Naive thymus-derived CD4-positive, alpha-beta T cell (primary cell): ENCODE results near the gene CIAO2B. TPM values are rescaled to one million over a fixed set of nuclear protein-coding genes. Genes with fewer than 3 reads are reported as not detected.
A peak's percentile ranks its signal among the peaks of the same experiment; 100 is the strongest.
"Not testable (repeated sequence)": the region's sequence is repeated elsewhere in the genome, so short reads cannot be mapped to it uniquely, and the experiment has no call there.

Source experiments
- ATAC-seq: fragments of 150-1000 bp; cut with Tn5 transposase; 2 replicates; pipeline ENCODE4 v1.10.0; 2021; ENCODE audit warnings: mild to moderate bottlenecking, moderate library complexity
- CTCF ChIA-PET: fragments of 350-600 bp; sonication (Branson Sonifier 250); formaldehyde crosslinking; loops from one replicate; lab custom pipeline; 2021; ENCODE audit warnings: antibody characterized with exemption; lab: Charles Lee
- POLR2A ChIA-PET: fragments of 350-600 bp; sonication (Branson Sonifier 250); formaldehyde crosslinking; loops from one replicate; lab custom pipeline; 2021; ENCODE audit warnings: antibody characterized with exemption, inconsistent platforms; lab: Charles Lee
- DNase-seq, 9 donors: peaks; one replicate each; pipeline versions ENCODE4 v3.0.0 to v3.0.0-alpha.2; 2020 to 2022; ENCODE audit warnings: mixed read lengths in 1 of 9
- H3K27ac ChIP-seq: one replicate; pipeline ENCODE4 v1.7.0; 2013; ENCODE audit warnings: mild to moderate bottlenecking, low read depth, low read length, moderate library complexity
- H3K27me3 ChIP-seq, 2 donors: one replicate each; pipeline ENCODE4 v1.7.0; 2013; ENCODE audit warnings: low read length in 2 of 2, mild to moderate bottlenecking in 2 of 2, moderate library complexity in 2 of 2; ENCODE audit not compliant: control insufficient read depth in 2 of 2, insufficient read depth in 2 of 2
- H3K36me3 ChIP-seq, 3 experiments: 1 replicate in 2 of 3; 2 replicates in 1 of 3; pipeline ENCODE4 v1.7.0; 2013; ENCODE audit warnings: low read length in 3 of 3, mild to moderate bottlenecking in 3 of 3, moderate library complexity in 1 of 3; ENCODE audit not compliant: insufficient read depth in 3 of 3, control insufficient read depth in 2 of 3
- H3K4me1 ChIP-seq, 2 donors: one replicate each; pipeline ENCODE4 v1.7.0; 2013; ENCODE audit warnings: low read length in 2 of 2, mild to moderate bottlenecking in 2 of 2, moderate library complexity in 1 of 2; ENCODE audit not compliant: control insufficient read depth in 2 of 2, insufficient read depth in 2 of 2
- H3K4me3 ChIP-seq: 2 replicates; pipeline ENCODE4 v1.7.0; 2013; ENCODE audit warnings: mild to moderate bottlenecking, low read length
- H3K9me3 ChIP-seq, 3 experiments: 1 replicate in 2 of 3; 2 replicates in 1 of 3; pipeline ENCODE4 v1.7.0; 2013; ENCODE audit warnings: low read length in 3 of 3; ENCODE audit not compliant: control insufficient read depth in 2 of 3
- H3K27ac Mint-ChIP-seq, 9 donors: one replicate each; pipeline ENCODE4 v1.8.0; 2020 to 2022; ENCODE audit warnings: mixed read lengths in 9 of 9, mild to moderate bottlenecking in 8 of 9, moderate library complexity in 5 of 9, inconsistent platforms in 2 of 9
- H3K27me3 Mint-ChIP-seq, 5 donors: one replicate each; pipeline ENCODE4 v1.8.0; 2021 to 2022; ENCODE audit warnings: mixed read lengths in 5 of 5, mild to moderate bottlenecking in 1 of 5
- H3K36me3 Mint-ChIP-seq, 5 donors: one replicate each; pipeline ENCODE4 v1.8.0; 2020 to 2022; ENCODE audit warnings: mixed read lengths in 5 of 5, mild to moderate bottlenecking in 3 of 5, inconsistent platforms in 1 of 5
- H3K4me1 Mint-ChIP-seq, 7 donors: one replicate each; pipeline ENCODE4 v1.8.0; 2020 to 2022; ENCODE audit warnings: mixed read lengths in 7 of 7, mild to moderate bottlenecking in 3 of 7, inconsistent platforms in 1 of 7
- H3K4me3 Mint-ChIP-seq, 10 donors: one replicate each; pipeline ENCODE4 v1.8.0; 2020 to 2022; ENCODE audit warnings: mild to moderate bottlenecking in 10 of 10, mixed read lengths in 10 of 10, moderate library complexity in 6 of 10, inconsistent platforms in 2 of 10
- H3K9me3 Mint-ChIP-seq, 11 donors: one replicate each; pipeline ENCODE4 v1.8.0; 2020 to 2022; ENCODE audit warnings: mixed read lengths in 11 of 11, mild to moderate bottlenecking in 4 of 11, inconsistent platforms in 1 of 11, moderate library complexity in 1 of 11
- intact Hi-C, 2 donors: fragments of 100-400 bp; cut with micrococcal nuclease; formaldehyde crosslinking; loops; one replicate each; pipeline ENCODE4 v1.15.1; 2023
- polyA plus RNA-seq, 2 donors: library from polyadenylated mRNA; unstranded; fragments of 300-500 nt; fragmentation: Illumina TruSeq; gene quantifications; one replicate each; pipeline ENCODE4 v1.2.3, GENCODE V29; 2021
- total RNA-seq, 6 experiments: library from RNA in 5 of 6; stranded (reverse) in 5 of 6; gene quantifications; 1 replicate in 5 of 6; 2 replicates in 1 of 6; pipeline ENCODE4 v1.2.3 and lab custom pipeline; 2021 to 2026

The CIAO2B gene
- total and polyA plus RNA-seq, 7 experiments from 2014 or later = 47.0 to 116 (median 61.6) TPM

- Mint-ChIP-seq H3K36me3 (peaks cover 4 to 27% (median 8%) of the 10 kb centered on the region in 5 donors), H3K27ac (peak overlapping the region in 4 of 9 donors; percentile 11 to 70 (median 60)), H3K9me3 (peaks cover 0 to 8% (median 0%) of the 10 kb centered on the region in 11 donors), H3K27me3 (no peaks in the 10 kb centered on the region), H3K4me1 (peaks cover 27 to 51% (median 42%) of the 10 kb centered on the region in 7 donors), H3K4me3 (peak overlapping the region in 6 of 10 donors; percentile 17 to 98 (median 54))
- peaks cover 0 to 54% (median 7%) of the 10 kb centered on the region in 3 experiments for H3K36me3 ChIP-seq
- CTCF ChIA-PET = no interaction called here
- POLR2A ChIA-PET = no interaction called here
- no peaks in the 10 kb centered on the region for H3K27me3 ChIP-seq
- no peak overlapping the region for H3K27ac ChIP-seq
- ATAC-seq = no peak
- H3K9me3 ChIP-seq = no peaks in the 10 kb centered on the region
- intact Hi-C loops = loop anchor here in 1 of 2 donors (10.0 kb wide), 1 partner anchor 1907 kb away; the partner anchor contains the start of gene TANGO6
- H3K4me1 ChIP-seq = peaks cover 21 to 23% of the 10 kb centered on the region in 2 donors
- H3K4me3 ChIP-seq = no peak overlapping the region
- DNase-seq = no peak
These were observed 3.6 kb upstream of the CIAO2B start for GRCh38 chr16:66937725-66938337.

GRCh38 chr16:66936889-66937554 is 2.8 kb upstream of the CIAO2B start:
- Histone ChIP-seq H3K4me3 (no peak overlapping the region), H3K4me1 (peaks cover 24 to 31% of the 10 kb centered on the region in 2 donors), H3K27me3 (no peaks in the 10 kb centered on the region), H3K27ac (peak overlapping the region; percentile 97), H3K36me3 (peaks cover 0 to 51% (median 7%) of the 10 kb centered on the region in 3 experiments), H3K9me3 (no peaks in the 10 kb centered on the region)
- CTCF ChIA-PET = interaction anchor here (1.0 kb wide), 1 partner anchor 64 kb away, joined by 3 read pairs; no protein-coding TSS in a partner anchor
- Mint-ChIP-seq H3K4me3 (peak overlapping the region; percentile 12 to 99 (median 97)), H3K9me3 (peaks cover 0 to 8% (median 0%) of the 10 kb centered on the region in 11 donors), H3K36me3 (peaks cover under 1 to 23% (median 6%) of the 10 kb centered on the region in 5 donors), H3K27ac (peak overlapping the region; percentile 9 to 98 (median 72)), H3K4me1 (peaks cover 35 to 59% (median 51%) of the 10 kb centered on the region in 7 donors), H3K27me3 (no peaks in the 10 kb centered on the region)
- DNase-seq (no peak), ATAC-seq (no peak)
- intact Hi-C loops = loop anchor here in 1 of 2 donors (10.0 kb wide), 1 partner anchor 1908 kb away; the partner anchor contains the start of gene TANGO6
- POLR2A ChIA-PET = interaction anchor here (0.9 kb wide), 1 partner anchor 234 kb away, joined by 3 read pairs; no protein-coding TSS in a partner anchor

- H3K27me3 ChIP-seq = no peaks in the 10 kb centered on the region
- H3K27ac ChIP-seq = peak overlapping the region; percentile 97
- Mint-ChIP-seq H3K27ac (peak overlapping the region; percentile 25 to 98 (median 72)), H3K9me3 (peaks cover 0 to 8% (median 0%) of the 10 kb centered on the region in 11 donors), H3K4me3 (peak overlapping the region; percentile 23 to 99 (median 97)), H3K27me3 (no peaks in the 10 kb centered on the region), H3K36me3 (peaks cover 0 to 25% (median 6%) of the 10 kb centered on the region in 5 donors), H3K4me1 (peaks cover 38 to 63% (median 54%) of the 10 kb centered on the region in 7 donors)
- ChIA-PET POLR2A (interaction anchor here (0.9 kb wide), 1 partner anchor 235 kb away, joined by 3 read pairs; no protein-coding TSS in a partner anchor), CTCF (interaction anchor here (1.0 kb wide), 1 partner anchor 64 kb away, joined by 3 read pairs; no protein-coding TSS in a partner anchor)
- H3K4me1 ChIP-seq = peaks cover 24 to 35% of the 10 kb centered on the region in 2 donors
- H3K4me3 ChIP-seq = no peak overlapping the region
- intact Hi-C loops = loop anchor here in 1 of 2 donors (10.0 kb wide), 1 partner anchor 1908 kb away; the partner anchor contains the start of gene TANGO6
- no peak for DNase-seq
- ATAC-seq = no peak
- no peaks in the 10 kb centered on the region for H3K9me3 ChIP-seq
- peaks cover 0 to 51% (median 7%) of the 10 kb centered on the region in 3 experiments for H3K36me3 ChIP-seq
These were observed 2.3 kb upstream of the CIAO2B start for GRCh38 chr16:66936462-66936861.

GRCh38 chr16:66935314-66936011 is 1.3 kb upstream of the CIAO2B start, which contains the start of gene CES2:
TSS of gene CES2 (plus strand) at chr16:66935516. CDS start at chr16:66935636, 120 bp downstream.
- intact Hi-C loops = loop anchor here in 1 of 2 donors (10.0 kb wide), 1 partner anchor 1909 kb away; the partner anchor contains the start of gene TANGO6
- POLR2A ChIA-PET = interaction anchor here (2.4 kb wide), 1 partner anchor 105 kb away, joined by 7 read pairs; the partner anchor contains the start of gene NAE1
- Histone ChIP-seq H3K27me3 (no peaks in the 10 kb centered on the region), H3K4me3 (peak within 1 kb of the TSS; percentile 96), H3K27ac (peak within 1 kb of the TSS; percentile 97), H3K36me3 (peaks cover 0 to 44% (median 3%) of the 10 kb centered on the region in 3 experiments), H3K4me1 (peaks cover 24 to 35% of the 10 kb centered on the region in 2 donors), H3K9me3 (no peaks in the 10 kb centered on the region)
- H3K27me3 Mint-ChIP-seq = no peaks in the 10 kb centered on the region
- H3K4me1 Mint-ChIP-seq = peaks cover 38 to 63% (median 54%) of the 10 kb centered on the region in 7 donors
- peaks cover 0 to 25% (median 6%) of the 10 kb centered on the region in 5 donors for H3K36me3 Mint-ChIP-seq
- CTCF ChIA-PET = no interaction called here
- ATAC-seq (no peak), DNase-seq (no peak)
- H3K27ac Mint-ChIP-seq = peak within 1 kb of the TSS; percentile 96 to 99 (median 98)
- H3K9me3 Mint-ChIP-seq = peaks cover 0 to 8% (median 0%) of the 10 kb centered on the region in 11 donors
- peak within 1 kb of the TSS; percentile 91 to 99 (median 98) for H3K4me3 Mint-ChIP-seq

GRCh38 chr16:66934839-66935313 is 674 bp upstream of the CIAO2B start:
- POLR2A ChIA-PET = interaction anchor here (2.4 kb wide), 1 partner anchor 104 kb away, joined by 7 read pairs; the partner anchor contains the start of gene NAE1
- Mint-ChIP-seq H3K4me3 (peak overlapping the region; percentile 91 to 99 (median 98)), H3K4me1 (peaks cover 38 to 63% (median 54%) of the 10 kb centered on the region in 7 donors), H3K36me3 (peaks cover 0 to 24% (median 6%) of the 10 kb centered on the region in 5 donors), H3K27ac (peak overlapping the region; percentile 96 to 99 (median 98))
- Histone ChIP-seq H3K4me1 (peaks cover 24 to 35% of the 10 kb centered on the region in 2 donors), H3K27ac (peak overlapping the region; percentile 97), H3K4me3 (peak overlapping the region; percentile 96), H3K36me3 (peaks cover 0 to 38% (median 3%) of the 10 kb centered on the region in 3 experiments)
- H3K27me3 ChIP-seq, ATAC-seq, H3K27me3 Mint-ChIP-seq, H3K9me3 Mint-ChIP-seq, H3K9me3 ChIP-seq, CTCF ChIA-PET, DNase-seq: not testable (repeated sequence)
- intact Hi-C loops = loop anchor here (1.0 to 10.0 kb wide), 10 partner anchors 12 to 1910 kb away; partner anchors contain the start of genes PDP2 (in 2 of the 2), ATP6V0D1 (in 1 of the 2), CKLF (in 1 of the 2) and DYNC1LI2 (in 1 of the 2)
